ENCODE measurements around the gene UBP1. TPM values are rescaled to one million over a fixed set of nuclear protein-coding genes. Genes with fewer than 3 reads are reported as not detected.
"Not testable (repeated sequence)": the region's sequence is repeated elsewhere in the genome, so short reads cannot be mapped to it uniquely, and the experiment has no call there.

The UBP1 gene
- total RNA-seq, 4 donors from 2014 or later = 45.6 to 77.0 (median 63.0) TPM

DNA sequence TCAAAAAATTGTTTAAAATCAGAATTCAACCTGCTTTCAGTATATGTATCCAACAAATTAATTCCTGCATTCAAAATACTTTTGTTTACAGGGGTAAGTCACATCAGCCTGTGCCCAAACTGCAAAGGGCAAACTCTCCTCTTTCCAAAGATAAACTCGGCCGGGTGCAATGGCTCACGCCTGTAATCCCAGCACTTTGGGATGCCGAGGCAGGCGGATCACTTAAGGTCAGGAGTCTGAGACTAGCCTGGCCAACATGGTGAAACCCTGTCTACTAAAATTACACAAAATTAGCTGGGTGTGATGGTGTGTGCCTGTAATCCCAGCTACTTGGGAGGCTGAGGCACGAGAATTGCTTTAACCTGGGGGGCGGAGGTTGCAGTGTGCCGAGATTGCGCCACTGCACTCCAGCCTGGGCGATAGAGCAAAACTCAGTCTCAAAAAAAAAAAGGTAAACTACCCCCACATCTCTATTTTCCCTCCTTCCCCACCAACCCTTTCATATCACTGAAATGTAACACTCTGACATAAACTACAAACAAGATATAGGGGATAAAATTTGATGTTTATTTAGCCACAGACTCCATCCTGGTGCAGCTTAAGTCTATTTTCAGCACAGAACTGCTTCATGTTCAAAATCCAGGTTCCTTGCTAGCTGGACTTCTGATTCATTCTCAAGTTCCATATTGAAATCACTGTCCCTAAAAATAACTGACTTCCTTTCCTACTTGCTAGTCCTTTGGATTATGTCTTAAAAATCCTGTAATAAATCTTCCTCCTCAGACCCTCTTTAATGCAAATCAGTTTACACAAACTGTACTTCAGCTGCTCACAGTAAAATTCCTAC, 15.4 kb downstream of the UBP1 start:
- no peak for DNase-seq (ENCODE audit: low spot score)
- TF ChIP-seq, protein P1, sequence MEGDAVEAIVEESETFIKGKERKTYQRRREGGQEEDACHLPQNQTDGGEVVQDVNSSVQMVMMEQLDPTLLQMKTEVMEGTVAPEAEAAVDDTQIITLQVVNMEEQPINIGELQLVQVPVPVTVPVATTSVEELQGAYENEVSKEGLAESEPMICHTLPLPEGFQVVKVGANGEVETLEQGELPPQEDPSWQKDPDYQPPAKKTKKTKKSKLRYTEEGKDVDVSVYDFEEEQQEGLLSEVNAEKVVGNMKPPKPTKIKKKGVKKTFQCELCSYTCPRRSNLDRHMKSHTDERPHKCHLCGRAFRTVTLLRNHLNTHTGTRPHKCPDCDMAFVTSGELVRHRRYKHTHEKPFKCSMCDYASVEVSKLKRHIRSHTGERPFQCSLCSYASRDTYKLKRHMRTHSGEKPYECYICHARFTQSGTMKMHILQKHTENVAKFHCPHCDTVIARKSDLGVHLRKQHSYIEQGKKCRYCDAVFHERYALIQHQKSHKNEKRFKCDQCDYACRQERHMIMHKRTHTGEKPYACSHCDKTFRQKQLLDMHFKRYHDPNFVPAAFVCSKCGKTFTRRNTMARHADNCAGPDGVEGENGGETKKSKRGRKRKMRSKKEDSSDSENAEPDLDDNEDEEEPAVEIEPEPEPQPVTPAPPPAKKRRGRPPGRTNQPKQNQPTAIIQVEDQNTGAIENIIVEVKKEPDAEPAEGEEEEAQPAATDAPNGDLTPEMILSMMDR (IDR thresholded peaks at IDR 0.05) = no peak
- ATAC-seq (ENCODE audit: low FRiP score) = no peak

DNA sequence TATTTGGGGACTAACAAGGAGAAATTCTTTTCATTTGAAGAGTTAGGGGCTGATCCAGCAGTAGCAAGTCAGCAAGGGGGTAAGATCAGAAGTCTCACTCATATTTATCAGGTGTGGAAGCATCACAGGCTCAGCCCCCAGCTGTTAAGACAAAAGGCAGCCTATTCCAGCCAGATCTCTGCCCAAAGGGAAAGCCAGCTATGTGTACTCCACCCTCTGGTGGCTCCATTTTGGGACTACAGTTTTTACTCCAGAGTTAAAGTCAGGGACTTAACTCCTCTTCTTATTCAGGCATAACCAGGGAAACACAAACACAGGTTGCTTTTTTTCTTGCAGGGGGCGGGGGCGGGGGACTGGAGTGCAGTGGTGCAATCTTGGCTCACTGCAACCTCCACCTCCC, 19.2 kb downstream of the UBP1 start:
- no peak for DNase-seq (ENCODE audit: low spot score)
- TF ChIP-seq, protein P1 (IDR thresholded peaks at IDR 0.05) = no peak
- ATAC-seq (ENCODE audit: low FRiP score) = no peak

DNA sequence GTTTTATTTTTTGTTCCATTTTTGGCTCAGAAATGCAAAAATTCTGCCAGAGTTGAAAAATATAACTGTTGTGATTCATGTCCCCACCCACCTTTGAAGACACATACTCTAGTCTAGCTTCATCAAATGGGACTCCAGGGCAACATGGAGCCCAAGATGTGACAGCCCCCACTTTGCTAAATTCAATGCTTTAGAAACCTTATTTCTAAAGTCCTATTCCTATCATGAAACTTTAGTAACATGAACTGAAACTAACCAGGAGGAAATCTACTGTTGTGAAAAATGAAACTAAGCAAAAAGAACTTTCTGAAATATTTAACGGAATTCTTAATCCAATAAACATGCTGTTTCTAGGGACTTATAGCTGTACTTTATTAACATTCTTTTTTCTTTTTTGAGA, 20.3 kb downstream of the UBP1 start:
- DNase-seq (ENCODE audit: low spot score) = no peak
- ATAC-seq (ENCODE audit: low FRiP score) = no peak
- TF ChIP-seq, protein P1 (IDR thresholded peaks at IDR 0.05) = no peak

DNA sequence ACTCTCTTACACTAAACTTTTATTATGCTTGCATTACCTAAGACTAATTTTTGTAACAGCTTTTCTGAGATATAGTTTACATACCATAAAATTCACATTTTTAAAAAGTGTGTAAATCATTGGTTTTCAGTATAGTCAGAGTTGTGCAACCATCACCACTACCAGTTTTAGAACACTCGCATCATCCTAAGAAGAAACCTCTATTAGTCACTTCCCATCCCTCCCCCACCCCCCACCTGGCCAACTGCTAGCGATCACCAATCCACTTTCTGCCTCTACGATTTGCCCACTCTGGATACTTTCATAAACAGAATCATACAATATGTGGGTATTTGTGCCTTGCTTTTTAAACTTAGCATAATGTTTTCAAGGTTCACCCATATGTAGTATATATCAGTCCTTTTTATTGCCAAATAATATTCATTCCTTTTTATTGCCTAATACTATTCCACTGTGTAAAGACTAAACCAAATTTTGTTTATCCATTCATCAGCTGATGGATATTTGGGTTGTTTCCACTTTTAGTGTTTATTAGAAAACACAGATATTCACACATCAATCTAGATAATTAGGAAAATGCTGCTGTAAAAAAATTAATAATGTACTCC, 23.0 kb downstream of the UBP1 start:
- ATAC-seq (ENCODE audit: low FRiP score) (no peak), DNase-seq (ENCODE audit: low spot score) (no peak)
- TF ChIP-seq, protein P1 (IDR thresholded peaks at IDR 0.05) = no peak

DNA sequence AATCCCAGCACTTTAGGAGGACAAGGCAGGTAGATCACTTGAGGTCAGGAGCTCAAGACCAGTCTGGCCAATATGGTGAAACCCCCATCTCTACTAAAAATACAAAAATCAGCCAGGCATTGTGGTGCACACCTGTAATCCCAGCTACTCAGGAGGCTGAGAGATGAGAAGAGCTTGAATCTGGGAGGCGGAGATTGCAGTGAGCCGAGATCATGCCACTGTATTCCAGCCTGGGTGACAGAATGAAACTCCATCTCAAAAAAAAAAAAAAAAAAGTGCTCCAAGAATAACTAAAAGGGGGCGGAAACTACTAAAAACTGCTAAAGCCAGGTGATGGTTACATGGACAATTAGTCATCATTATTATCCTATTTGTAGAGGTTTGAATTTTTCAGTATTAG, 29.4 kb downstream of the UBP1 start:
- not testable (repeated sequence) for DNase-seq (ENCODE audit: low spot score); ATAC-seq (ENCODE audit: low FRiP score)

DNA sequence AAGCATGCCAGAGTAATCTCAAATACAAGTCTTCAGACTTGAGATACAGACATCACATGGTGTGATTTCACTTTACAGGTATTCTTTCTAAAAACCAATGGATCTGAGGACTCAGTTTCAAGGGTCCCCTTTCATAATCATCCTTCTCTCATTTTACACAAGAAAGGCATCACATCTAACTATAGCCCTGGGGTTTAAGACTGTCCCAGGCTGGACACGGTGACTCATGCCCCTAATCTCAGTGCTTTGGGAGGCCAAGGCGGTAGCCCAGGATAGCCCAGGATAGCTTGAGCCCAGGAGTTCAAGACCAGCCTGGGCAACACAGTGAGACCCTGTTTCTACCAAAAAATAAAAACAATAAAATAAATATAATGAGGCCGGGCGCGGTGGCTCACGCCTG, 36.4 kb downstream of the UBP1 start:
- DNase-seq (ENCODE audit: low spot score) = no peak
- TF ChIP-seq, protein P1 (IDR thresholded peaks at IDR 0.05) = no peak
- ATAC-seq (ENCODE audit: low FRiP score) = no peak

DNA sequence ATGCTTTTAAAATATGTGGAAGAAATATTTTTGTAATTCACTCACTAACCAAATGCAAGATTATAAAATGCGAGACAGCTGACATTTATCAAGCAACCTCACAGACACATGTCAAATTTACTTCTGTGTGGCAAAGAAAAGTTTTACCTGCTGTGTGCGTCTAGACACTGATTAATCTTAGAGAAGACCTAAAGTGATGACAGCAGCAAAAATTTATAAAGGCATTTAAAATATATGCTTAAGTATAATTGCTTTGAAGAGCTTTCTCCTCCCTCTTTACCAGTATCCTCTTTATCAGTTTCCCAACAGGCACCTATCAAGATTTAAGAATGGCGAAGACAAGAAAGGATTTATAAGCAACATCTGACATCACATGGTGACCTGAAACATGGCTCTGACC, 37.3 kb downstream of the UBP1 start:
- no peak for ATAC-seq (ENCODE audit: low FRiP score)
- TF ChIP-seq, protein P1 (IDR thresholded peaks at IDR 0.05) = no peak
- DNase-seq (ENCODE audit: low spot score) = no peak

Measured in omental fat pad (tissue), 4 donors.